HTERT RPE-1 (cell line): Measurements from ENCODE around the gene TPCN2.

Source experiments
- in situ Hi-C: fragments of 300-500 bp; cut with MboI; formaldehyde crosslinking; loops from 4 replicates; pipeline ENCODE4 v1.14.3; 2020; ENCODE audit warnings: low sequenced_read_pairs

The TPCN2 gene

DNA sequence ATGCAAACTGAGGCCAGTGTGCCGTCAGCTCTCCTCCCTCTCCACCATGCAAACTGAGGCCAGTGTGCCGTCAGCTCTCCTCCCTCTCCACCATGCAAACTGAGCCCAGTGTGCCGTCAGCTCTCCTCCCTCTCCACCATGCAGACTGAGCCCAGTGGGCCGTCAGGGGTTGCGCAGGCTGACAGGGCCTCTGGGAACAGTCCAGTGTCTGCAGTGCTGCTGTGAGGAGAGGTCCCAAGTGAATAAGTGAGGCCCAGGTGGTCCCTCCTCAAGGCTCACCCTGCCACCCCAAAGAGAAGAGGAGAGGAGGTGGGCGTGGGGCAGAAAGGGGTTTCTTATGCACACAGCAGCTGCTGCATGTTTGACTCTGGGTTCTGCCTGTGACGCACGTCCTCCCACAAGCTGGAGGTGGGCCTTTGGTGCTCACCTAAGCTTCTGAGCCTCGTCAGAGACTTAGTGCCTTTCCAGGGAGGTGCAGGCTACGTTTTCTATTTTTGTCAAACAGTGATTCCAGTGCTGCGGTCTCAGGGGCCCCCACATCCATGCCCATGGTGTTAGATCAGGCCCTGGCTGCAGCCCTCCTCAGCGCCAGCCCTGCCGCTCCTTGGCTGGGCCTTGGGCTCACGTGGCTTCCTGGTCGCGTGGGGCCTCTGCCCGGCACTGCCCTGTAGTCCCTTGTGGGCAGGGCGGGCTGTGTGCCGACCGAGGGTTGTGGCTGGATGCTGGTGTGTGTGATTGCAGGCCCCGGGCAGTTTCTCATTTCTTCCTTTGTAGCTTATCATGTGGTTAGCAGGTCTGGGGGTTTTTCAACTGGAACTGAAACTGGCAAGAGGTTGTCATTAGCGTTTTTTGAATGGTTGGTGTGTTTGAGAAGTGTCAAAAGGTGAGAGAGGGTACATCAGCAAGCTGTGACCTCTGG is 7.1 kb downstream of the TPCN2 start:
- in situ Hi-C loops: no loop called here

DNA sequence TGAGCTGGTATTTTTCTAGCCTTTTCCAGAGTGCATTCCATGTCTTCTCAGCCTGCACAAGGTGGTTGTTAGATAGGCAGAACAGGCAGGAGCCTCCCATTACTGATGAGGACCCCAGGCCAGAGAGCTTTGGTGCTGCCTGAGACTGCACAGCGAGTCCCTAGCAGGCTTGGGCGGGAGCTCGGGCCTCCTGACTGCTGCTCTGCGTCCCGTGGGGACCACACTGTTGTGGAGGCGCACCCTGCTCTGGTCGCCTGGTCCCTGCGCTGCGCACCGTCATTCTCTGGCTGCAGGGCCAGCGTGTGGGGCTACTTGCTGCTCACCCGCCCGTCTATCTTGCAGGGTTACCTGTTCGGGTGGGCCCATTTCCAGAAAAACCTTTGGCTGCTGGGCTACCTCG is 8.5 kb downstream of the TPCN2 start:
- in situ Hi-C loops: no loop called here

DNA sequence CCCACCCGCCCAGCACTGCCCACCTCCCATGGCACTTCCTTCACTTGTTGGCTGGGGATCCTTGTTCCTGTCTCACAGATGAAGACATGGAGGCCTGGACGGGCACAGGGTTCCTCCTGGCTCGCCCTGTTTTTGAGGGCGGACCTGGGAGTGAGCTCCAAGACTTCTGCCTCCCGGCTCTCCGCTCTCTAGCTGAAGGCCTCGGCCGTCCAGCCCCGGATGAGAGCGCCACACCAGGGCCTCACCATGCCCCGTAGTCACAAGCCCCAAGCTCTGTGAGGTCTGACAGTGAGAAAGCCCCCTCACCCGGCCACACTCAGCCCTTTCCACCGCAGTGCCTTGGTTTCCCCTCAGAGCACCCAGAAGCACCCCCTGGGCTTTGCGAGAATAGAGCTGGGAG is 9.1 kb downstream of the TPCN2 start:
- in situ Hi-C loops: no loop called here

DNA sequence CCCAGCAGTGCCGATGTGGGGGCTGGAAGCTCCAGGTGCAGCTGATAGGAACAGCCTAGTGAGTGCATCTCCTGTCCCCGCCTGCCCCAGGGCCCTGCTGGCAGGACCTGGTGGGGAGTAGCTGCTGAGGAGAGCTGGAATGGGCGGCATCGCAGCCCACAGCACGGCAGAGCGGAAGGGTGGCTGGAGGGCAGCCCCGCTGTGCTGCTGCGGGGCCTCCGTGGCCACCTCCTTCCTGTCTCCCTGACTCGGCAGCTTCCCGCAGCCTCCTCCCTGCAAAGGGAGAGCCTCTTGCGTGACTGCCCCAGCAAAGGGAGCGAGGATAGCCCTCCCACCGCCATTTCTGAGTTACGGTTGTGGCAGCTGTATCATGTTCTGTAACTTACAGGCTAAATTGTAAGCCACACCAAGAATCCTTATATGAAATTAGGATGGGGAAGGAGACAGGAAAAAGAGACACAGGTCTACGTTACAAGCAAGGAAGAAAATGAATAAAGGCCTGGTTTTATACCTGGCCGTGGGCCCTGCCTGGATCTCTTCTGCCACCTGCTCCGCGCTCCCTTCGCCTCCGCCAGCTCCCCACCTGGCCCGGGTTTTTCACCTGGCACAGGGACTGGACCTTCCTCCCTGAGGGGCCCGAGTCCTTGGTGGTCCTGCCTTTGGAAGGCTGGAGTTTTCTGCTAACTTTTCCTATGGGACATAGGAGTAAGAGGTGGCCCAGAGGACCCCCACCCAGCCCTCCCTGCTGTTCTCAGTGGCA is 10.0 kb downstream of the TPCN2 start:
- in situ Hi-C loops: no loop called here

DNA sequence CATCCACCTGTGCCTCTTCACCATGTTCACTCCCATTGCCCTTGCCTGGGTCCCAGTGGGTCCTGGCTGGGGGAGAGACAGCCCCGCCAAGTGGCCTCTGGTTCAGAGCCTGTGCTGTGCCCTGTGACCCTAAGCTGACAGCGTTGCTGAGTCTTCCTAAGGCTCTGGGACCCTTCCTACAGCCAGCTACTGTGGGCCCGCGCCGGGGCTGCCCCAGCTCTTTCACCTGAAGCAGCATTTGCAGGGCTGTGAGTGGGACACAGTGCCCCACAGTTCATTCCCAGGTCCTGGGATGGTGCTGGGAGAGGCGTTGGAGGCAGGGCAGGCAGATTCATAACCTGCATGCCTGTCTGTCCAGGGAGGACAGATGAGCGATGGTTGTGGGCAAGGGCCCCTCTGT is 10.7 kb downstream of the TPCN2 start:
- in situ Hi-C loops: no loop called here

DNA sequence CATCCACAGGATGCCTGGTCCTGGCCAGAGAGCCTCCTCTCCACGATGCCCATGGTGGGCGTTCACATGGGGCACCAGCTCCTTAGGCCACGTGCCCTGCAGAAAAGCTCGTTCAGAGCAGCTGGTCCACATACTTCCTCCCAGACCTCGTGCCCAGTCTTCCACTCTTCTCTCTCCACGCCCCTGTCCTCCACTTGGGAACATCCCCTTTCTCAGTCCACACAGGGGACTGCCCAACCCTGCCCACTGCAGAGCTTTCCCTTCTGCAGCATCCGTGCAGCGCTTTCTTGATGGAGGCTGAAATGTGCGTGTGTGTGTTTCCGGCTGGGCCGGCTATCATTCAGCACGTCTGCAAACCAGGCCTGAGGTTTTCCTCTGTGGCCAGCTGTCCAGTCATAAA is 11.3 kb downstream of the TPCN2 start:
- in situ Hi-C loops: no loop called here

DNA sequence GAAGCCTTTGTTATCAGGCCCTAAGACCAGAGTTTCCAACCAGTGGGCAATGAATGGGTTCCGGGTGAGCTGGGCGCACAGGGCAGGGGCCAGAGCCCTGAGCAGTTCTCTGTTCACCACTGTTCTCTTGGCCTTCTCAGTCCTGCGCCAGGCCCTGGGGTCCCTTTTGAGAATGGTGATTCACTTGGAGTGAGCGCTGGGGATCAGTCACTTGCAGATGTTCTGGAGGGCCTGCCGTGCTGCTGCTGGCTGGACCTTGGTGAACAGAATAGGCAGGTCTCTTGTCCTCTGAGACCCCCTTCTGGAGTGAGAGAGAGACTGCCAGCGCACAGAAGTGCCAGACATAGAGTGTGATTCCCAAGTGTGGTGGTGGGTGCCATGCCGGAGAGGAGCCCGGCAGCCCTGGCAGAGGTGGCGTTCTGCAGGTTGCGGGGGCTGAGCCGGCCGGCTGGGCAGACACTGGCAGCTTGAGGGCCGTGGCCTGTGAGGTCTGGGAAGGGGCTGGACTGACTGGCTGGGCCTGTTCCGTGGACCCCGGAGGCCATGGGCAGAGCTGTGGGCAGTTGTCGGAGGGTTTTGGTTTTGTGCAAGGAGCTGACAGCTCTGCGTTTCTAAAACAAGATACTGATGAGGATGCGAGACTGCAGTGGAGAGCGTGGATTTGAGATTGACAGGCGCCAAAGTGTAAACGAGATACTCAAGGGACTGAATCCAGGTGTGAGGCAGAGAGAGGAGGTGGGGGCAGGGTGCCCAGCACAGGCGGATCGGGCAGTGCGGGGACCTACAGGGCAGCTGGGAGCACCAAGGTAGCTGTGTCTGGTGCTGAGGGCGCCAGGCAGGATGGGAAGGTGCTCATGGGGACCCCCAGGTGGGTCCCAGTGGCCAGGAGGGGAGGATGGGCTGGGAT is 12.3 kb downstream of the TPCN2 start:
- in situ Hi-C loops: no loop called here

DNA sequence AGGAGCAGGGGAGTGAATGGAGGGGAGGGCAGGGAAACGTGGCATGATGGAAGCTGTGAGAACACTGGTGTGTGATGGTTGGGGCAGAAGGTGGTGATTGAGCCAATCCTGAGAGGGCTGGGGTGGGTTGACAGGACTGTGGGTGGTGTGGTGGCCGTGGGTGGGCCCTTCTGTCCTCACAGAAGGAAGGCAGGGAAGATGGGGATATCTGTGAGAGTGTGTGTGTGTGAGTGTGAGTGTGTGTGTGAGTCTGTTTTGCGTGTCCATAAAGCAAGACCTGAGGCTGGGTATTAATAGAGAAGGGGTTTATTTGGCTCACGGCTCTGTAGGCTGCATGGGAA is 13.0 kb downstream of the TPCN2 start:
- in situ Hi-C loops: no loop called here

DNA sequence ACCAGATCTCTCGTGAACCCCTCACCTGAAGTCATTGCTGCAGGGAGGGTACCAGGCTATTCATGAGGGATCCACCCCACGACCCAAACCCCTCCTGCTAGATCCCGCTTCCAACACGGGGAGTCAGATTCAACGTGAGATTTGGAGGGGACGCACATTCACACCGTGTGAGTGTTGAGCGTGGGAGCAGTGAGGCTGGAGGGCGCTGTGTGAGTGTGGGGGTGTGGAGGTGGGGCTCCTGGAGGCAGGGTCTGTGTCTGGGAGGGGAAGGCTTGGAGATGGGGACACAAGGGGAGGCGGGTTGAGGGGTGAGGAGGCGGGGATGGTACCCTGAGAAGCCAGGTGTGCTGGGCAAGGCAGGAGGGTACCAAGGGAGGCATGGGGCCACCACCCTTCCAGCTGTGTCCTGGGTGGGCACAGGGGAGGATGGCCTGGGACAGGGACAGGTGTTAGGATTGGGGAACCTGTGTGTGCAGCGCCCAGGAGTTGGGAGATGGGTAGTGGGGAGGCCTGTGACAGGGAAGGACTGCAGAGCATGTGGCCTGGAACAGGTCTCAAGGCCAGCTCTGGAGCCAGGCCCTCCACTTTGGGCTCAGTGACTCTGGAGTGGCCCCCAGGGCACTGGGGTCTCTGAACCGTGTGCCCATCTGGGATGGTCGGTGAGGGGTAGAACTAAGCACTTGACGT is 13.6 kb downstream of the TPCN2 start:
- in situ Hi-C loops: no loop called here

DNA sequence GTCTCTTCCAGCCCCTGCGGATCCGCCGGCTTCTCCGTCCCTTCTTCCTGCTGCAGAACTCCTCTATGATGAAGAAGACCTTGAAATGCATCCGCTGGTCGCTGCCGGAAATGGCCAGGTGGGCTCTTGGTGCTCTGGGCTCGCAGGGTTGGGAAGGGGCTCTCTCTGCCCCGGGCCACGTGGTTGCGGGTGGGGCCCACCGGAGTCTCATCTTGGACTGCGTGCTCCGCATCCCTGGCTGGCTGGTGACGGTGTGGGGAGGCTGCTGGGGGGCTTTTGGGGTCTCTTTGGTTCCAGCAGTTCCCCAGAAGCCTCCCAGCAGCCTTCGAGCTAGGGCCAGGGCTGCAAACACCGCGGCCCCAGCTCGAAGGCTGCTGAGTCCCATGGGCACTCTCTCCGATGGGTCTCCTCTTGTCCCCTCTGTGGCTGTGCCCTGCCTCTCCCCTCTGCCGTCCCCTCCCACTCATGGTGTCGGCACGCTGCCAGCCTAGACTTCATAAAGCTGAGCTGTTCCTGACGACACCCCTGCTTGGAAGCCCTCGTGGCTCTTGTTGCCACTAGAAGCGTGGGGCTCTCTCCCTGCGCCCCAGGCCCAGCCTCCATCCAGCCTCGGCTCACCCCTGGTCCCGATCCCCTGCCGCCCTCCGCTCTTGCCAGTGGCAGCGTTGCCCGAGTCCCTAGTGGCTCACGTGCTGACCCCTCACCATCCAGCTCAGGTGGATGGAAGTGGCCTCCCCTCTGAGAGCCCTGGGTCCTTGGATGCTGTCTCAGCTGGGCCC is 14.3 kb downstream of the TPCN2 start:
- in situ Hi-C loops: no loop called here

DNA sequence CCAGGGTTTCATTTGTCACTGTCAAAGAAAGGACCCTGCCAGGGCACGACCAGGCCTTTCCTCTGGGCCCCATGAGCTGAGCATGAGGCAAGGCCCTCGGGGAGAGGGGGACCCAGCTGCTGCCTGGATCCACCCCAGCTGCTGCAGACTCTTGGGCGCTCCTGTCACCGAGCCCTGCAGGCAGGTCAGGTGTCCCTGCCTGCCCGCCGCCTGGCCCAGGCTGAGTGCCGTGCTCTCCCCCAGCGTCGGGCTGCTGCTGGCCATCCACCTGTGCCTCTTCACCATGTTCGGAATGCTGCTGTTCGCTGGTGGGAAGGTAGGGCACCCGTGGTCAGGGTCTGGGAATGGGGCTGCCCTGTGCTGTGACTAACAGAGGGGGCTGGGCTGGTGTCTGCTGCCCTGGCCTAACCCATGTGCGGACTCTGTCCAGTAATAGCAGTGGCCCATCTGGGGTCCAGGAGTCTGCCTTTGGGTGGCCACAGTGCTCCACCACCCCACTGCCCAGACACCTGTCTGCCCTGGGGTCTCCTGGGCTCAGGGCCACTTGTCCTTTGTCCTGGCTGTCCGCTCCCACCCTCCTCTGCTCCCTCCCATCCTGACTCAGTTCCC is 15.0 kb downstream of the TPCN2 start:
- in situ Hi-C loops: no loop called here

DNA sequence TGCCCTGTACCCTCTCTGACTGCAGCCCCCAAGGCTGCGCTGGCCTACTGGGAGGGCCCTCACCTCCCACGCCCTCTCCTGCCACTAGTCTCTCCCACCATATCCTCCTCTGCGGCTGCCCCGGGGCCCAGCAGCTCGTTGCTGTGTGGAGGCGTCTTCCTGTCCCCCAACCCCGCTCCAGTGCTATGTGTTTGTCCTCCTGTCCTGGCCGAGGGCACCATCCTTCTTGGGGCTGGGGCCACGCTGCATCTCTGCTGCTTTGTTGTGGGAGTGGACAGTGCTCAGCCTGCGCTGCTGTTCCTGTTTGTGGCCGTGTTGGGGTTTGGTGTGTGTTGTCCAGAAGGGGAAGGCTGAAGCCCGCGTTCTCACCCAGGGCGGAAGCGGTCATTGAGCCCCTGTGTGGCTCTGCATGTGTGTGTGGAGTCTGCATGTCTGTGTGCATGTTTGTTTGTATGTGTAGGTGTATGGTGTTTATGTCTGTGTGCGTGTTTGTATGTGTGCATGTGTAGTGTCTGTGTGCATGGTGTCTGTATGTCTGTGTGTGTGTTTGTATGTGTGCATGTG is 15.7 kb downstream of the TPCN2 start:
- in situ Hi-C loops: no loop called here

DNA sequence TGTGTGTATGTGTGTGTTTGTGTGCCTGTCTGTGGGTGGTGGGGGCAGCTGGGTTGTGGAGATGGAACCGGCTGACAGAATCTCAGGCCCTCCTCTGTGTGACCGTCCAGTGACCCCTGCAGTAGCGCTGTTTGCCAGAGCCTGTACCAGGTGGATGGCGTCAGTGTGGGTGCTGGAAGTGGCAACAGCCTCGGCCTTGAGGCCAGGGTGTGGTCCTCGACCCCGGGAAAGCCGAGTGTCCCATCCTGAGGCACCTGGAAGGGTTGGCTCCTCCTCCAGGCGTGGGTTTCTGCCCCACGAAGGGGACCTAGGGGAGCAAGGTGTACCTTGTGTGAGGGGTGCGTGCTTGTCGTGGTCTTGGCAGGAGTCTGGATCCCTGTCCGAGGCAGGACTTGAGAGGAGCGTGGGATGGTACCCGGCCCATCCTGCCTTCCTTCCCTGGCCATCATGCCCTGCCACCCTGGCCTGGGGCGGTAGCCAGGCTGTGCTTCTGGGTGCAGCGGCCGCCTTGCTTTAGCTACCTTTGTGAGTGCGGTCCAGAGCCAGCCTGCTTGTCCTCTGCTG is 16.5 kb downstream of the TPCN2 start:
- in situ Hi-C loops: no loop called here

DNA sequence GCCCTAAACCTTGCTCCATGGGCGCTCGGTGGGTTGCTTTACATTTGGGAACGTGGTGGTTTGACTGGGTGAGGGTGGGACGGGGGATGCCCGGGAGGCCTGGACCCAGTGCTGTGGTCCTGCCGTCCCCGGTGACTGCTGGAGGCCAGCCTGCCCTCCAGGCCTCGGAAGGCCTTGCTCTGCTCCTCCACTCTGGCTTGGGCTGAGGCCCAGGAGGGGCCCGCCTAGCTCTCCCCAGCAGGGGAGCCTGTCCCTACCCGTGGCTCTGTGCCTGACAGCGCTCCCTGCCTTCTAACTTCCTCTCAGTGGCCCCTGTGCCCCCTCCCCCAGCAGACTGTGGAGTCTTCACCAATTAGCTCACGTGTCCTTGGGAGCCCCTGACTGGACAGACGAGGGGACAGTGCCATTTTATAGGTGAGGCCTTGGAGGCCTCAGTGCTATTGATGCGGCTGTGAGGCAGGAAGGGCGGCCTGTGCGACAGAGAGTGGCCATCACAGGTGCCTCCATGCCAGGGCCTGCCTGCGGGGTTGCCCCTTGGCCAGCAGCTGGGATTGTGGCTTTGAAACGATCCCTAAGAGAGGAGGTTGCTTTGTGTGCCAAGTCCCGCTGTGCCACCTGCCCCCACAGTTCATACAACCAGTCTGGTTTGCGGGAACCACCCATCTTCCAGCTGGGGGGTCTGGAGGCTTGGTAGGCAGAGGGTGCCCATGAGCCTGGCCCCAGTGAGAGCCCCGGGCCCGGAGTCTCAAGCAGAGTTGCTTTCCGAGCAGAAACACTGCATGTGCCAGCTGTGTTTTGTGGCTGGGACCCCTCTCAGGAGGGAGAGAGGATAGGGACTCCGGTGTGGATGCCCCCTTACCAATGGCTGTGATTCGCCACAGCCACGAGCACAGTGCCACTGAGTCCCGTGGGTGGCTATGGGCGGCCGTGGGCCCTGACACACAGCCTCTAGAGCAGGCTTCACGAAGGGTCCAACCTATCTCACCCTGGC is 17.7 kb downstream of the TPCN2 start:
- in situ Hi-C loops: no loop called here

DNA sequence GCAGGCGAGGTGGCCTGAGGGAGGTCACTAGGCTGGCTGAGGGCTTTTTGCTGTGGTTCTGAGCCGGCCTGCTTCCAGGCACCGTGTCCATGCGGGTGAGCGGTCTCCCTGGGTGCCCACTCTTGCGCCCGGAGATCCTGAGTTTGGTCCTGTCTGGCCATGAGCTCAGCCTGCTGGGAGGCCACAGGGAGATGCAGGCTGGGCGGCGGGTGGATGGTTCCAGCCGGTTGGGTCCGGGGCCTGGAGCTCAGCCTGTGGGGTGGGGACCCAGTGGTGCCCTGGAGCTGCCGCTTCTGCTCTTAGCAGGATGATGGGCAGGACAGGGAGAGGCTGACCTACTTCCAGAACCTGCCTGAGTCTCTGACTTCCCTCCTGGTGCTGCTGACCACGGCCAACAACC is 18.5 kb downstream of the TPCN2 start:
- in situ Hi-C loops: no loop called here

DNA sequence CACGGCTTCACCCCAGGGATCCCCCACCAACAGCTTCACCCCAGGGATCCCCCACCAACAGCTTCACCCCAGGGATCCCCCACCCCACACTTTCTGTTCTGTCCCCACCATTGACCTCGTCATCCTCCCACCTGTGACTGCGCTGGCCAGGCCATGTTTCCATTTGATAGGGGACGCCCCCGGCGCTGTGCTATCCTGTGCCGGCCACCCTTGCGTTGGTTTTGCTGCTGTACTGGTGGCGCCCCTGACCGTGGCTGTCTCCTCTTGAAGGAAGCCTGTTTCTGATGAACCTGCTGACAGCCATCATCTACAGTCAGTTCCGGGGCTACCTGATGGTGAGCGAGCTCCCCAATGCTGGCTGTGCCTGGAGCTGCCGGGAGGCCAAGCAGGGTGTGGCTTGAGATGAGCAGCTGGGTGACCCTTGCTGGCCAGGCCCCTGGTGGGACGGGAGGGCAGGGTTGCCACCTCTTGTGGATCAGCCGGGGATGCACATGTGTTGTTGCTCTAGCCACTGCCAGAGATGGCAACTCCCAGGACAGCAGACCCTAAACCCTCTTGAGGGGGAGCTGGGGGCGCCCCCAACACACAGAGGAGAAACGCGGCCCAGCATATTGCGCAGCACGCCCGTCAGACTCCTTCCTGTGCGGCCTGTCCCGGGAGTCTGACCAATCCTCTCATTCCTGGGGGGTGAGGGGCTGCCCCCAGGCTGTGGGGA is 22.5 kb downstream of the TPCN2 start:
- in situ Hi-C loops: no loop called here

DNA sequence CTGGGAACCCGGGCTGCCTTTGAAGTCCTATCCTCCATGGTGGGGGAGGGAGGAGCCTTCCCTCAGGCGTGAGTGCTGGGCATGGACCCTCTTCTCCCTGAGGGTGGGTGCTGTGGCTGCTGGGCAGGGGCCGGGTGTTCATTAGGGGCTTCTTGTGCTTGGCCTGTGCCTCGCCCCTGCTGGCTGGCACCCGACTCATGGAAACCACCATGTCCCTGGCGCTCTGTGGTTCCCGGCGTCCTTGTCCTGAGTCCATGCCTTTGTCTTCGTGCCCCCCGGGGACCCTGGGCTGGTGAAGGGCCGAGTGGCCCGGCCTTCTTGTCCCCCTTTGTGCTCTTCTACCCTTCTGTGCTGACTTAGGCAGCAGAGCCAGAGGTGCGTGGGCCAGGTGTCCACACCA is 23.2 kb downstream of the TPCN2 start:
- in situ Hi-C loops: no loop called here
